ENCODE measurements around the gene PDK1. TPM values are rescaled to one million over a fixed set of nuclear protein-coding genes. Genes with fewer than 3 reads are reported as not detected.

The PDK1 gene
- total and polyA plus RNA-seq, 8 donors: 5.4 to 22.5 (median 12.1) TPM

GRCh38 chr2:172655838-172656573, 100.1 kb downstream of the PDK1 start:
- TF ChIP-seq, protein P1, sequence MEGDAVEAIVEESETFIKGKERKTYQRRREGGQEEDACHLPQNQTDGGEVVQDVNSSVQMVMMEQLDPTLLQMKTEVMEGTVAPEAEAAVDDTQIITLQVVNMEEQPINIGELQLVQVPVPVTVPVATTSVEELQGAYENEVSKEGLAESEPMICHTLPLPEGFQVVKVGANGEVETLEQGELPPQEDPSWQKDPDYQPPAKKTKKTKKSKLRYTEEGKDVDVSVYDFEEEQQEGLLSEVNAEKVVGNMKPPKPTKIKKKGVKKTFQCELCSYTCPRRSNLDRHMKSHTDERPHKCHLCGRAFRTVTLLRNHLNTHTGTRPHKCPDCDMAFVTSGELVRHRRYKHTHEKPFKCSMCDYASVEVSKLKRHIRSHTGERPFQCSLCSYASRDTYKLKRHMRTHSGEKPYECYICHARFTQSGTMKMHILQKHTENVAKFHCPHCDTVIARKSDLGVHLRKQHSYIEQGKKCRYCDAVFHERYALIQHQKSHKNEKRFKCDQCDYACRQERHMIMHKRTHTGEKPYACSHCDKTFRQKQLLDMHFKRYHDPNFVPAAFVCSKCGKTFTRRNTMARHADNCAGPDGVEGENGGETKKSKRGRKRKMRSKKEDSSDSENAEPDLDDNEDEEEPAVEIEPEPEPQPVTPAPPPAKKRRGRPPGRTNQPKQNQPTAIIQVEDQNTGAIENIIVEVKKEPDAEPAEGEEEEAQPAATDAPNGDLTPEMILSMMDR (IDR thresholded peaks at IDR 0.05): no peak
- peaks cover 0 to 34% of the 10 kb centered on the region in 2 donors for H3K9me3 ChIP-seq
- no peak for ATAC-seq

More at GRCh38 chr2:172655838-172656573, 100.1 kb downstream of the PDK1 start:
- Histone ChIP-seq H3K27me3 (no peaks in the 10 kb centered on the region), H3K36me3 (no peaks in the 10 kb centered on the region), H3K4me1 (no peaks in the 10 kb centered on the region), H3K4me3 (no peak overlapping the region), H3K27ac (no peak overlapping the region)
- intact Hi-C loops (cut with DNase I): no loop called here
- no peak for DNase-seq

Other genes with a start within 250 kb of the PDK1 start
- gene ITGA6, start 128.5 kb upstream of the PDK1 start, total RNA-seq: 10 to 100 TPM; 43.1 to 67.5 TPM
- gene ITGA6, start 128.5 kb upstream of the PDK1 start, polyA plus RNA-seq (ENCODE audit: insufficient read length in 6 of 6): 10 to 100 TPM; 66.4 to 93.5 (median 79.3) TPM
- gene RAPGEF4, start 179.8 kb downstream of the PDK1 start, total RNA-seq: 10 to 100 TPM; 10.1 to 12.6 TPM
- 10 to 100 TPM in 5 of 6 donors, 1 to 10 TPM in 1; 9.1 to 16.2 (median 12.8) TPM for gene RAPGEF4, start 179.8 kb downstream of the PDK1 start, polyA plus RNA-seq (ENCODE audit: insufficient read length in 6 of 6)